ENCODE data around the gene RCC1. TPM values are rescaled to one million over a fixed set of nuclear protein-coding genes. Genes with fewer than 3 reads are reported as not detected.

The RCC1 gene
- total RNA-seq, 1 donor from 2014 or later: 34.8 TPM

DNA sequence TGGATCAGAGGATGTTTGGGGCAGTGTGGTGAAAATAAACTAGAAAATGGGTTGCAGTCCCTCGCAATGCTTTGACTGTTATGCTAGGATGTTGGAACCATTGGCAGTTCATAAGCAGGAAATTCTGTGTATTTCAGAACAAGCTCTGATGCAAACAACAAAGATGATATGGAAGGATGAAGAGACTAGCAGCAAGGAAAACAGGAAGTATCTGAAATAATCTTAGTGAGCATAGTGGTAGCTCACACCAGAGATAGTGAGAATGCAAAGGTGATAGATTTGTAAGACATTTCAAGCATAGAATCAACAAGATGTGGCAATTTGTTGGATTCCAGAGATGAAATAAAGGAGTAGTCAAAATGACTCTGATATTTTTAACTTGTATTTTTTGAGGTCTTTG, 11.1 kb upstream of the RCC1 start:
- H3K9me3 ChIP-seq (ENCODE audit: low read depth): no peaks in the 10 kb centered on the region
- H4K20me1 ChIP-seq (ENCODE audit: low read depth): no peaks in the 10 kb centered on the region
- H3K79me2 ChIP-seq (ENCODE audit: low read depth): no peaks in the 10 kb centered on the region
- Mint-ChIP-seq H3K9me3 (no peaks in the 10 kb centered on the region), H3K4me3 (no peak overlapping the region), H3K27ac (no peak overlapping the region), H3K4me1 (no peaks in the 10 kb centered on the region), H3K36me3 (peaks cover 25% of the 10 kb centered on the region), H3K27me3 (ENCODE audit: insufficient read depth, low read depth) (no peaks in the 10 kb centered on the region)
- H3K36me3 ChIP-seq: peaks cover 8% of the 10 kb centered on the region
- no peak overlapping the region for H3K9ac ChIP-seq
- no peaks in the 10 kb centered on the region for H3K27me3 ChIP-seq
- H3F3A ChIP-seq (ENCODE audit: low read depth): peaks cover 1% of the 10 kb centered on the region
- H2AFZ ChIP-seq (replicated peaks): no peak overlapping the region
- no peaks in the 10 kb centered on the region for H3K4me1 ChIP-seq
- TF ChIP-seq EZH2phosphoT487 (IDR thresholded peaks at IDR 0.05): no peak
- TF ChIP-seq EZH2 (IDR thresholded peaks at IDR 0.05): no peak
- TF ChIP-seq, protein P1, sequence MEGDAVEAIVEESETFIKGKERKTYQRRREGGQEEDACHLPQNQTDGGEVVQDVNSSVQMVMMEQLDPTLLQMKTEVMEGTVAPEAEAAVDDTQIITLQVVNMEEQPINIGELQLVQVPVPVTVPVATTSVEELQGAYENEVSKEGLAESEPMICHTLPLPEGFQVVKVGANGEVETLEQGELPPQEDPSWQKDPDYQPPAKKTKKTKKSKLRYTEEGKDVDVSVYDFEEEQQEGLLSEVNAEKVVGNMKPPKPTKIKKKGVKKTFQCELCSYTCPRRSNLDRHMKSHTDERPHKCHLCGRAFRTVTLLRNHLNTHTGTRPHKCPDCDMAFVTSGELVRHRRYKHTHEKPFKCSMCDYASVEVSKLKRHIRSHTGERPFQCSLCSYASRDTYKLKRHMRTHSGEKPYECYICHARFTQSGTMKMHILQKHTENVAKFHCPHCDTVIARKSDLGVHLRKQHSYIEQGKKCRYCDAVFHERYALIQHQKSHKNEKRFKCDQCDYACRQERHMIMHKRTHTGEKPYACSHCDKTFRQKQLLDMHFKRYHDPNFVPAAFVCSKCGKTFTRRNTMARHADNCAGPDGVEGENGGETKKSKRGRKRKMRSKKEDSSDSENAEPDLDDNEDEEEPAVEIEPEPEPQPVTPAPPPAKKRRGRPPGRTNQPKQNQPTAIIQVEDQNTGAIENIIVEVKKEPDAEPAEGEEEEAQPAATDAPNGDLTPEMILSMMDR (IDR thresholded peaks at IDR 0.05): no peak
- DNase-seq (ENCODE audit: low spot score): no peak
- no peak overlapping the region for H3K27ac ChIP-seq
- H3K4me3 ChIP-seq: no peak overlapping the region
- no peak overlapping the region for H3K4me2 ChIP-seq

DNA sequence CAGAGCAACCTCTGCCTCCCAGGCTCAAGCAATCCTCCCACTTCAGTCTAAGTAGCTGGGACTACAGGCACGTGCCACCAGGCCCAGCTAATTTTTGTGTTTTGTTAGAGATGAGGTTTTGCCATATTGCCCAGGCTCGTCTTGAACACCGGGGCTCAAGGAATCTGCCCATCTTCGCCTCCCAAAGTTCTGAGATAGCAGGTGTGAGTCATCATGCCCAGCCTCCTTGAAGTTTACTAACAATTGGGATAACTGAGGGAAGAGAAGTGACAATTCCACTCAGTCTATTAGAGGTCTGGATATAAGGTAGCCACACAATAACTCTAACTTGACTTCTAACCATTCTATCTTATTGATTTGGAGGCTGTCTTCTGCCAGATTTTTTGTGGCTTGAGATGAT, 6.3 kb upstream of the RCC1 start:
- Mint-ChIP-seq H3K4me1 (no peaks in the 10 kb centered on the region), H3K9me3 (no peaks in the 10 kb centered on the region), H3K36me3 (peaks cover 11% of the 10 kb centered on the region), H3K27ac (no peak overlapping the region), H3K27me3 (ENCODE audit: insufficient read depth, low read depth) (no peaks in the 10 kb centered on the region), H3K4me3 (no peak overlapping the region)
- TF ChIP-seq, protein P1 (IDR thresholded peaks at IDR 0.05): no peak
- TF ChIP-seq EZH2 (IDR thresholded peaks at IDR 0.05) (no peak), EZH2phosphoT487 (IDR thresholded peaks at IDR 0.05) (no peak)
- H3K27me3 ChIP-seq: no peaks in the 10 kb centered on the region
- no peak for DNase-seq (ENCODE audit: low spot score)
- no peaks in the 10 kb centered on the region for H4K20me1 ChIP-seq (ENCODE audit: low read depth)
- H3K79me2 ChIP-seq (ENCODE audit: low read depth): no peaks in the 10 kb centered on the region
- no peak overlapping the region for H2AFZ ChIP-seq (replicated peaks)
- H3K9ac ChIP-seq: no peak overlapping the region
- H3K4me3 ChIP-seq: no peak overlapping the region
- no peak overlapping the region for H3K4me2 ChIP-seq
- no peak overlapping the region for H3K27ac ChIP-seq
- H3F3A ChIP-seq (ENCODE audit: low read depth): peaks cover 14% of the 10 kb centered on the region
- no peaks in the 10 kb centered on the region for H3K36me3 ChIP-seq
- no peaks in the 10 kb centered on the region for H3K9me3 ChIP-seq (ENCODE audit: low read depth)
- no peaks in the 10 kb centered on the region for H3K4me1 ChIP-seq

DNA sequence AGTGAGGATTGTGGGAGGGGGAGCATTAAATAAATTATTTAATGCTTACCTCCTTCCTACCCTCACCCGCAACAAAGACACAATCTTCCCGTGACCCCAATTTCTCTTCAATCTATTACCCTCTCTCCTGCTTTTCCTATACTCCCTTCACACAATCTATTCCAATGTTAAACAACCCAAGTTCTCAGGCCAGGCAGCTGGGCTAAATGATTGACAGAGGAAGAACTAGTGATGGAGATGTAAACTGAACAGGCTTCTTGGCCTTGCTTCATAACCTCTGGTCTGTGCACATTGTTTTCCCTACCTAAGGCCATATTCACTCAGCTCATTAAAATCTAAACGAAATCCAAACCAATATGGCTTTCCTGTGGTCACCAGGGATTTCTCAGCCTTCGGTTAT, 3.9 kb upstream of the RCC1 start:
- no peak overlapping the region for H3K4me3 Mint-ChIP-seq
- H3K79me2 ChIP-seq (ENCODE audit: low read depth): peaks cover 19% of the 10 kb centered on the region
- no peak overlapping the region for H3K4me3 ChIP-seq
- no peaks in the 10 kb centered on the region for H3K27me3 Mint-ChIP-seq (ENCODE audit: insufficient read depth, low read depth)
- peaks cover 8% of the 10 kb centered on the region for H4K20me1 ChIP-seq (ENCODE audit: low read depth)
- H3K36me3 ChIP-seq: no peaks in the 10 kb centered on the region
- H3K4me1 ChIP-seq: no peaks in the 10 kb centered on the region
- H3K36me3 Mint-ChIP-seq: peaks cover 7% of the 10 kb centered on the region
- no peak for DNase-seq (ENCODE audit: low spot score)
- H3K4me2 ChIP-seq: no peak overlapping the region
- no peak overlapping the region for H2AFZ ChIP-seq (replicated peaks)
- H3F3A ChIP-seq (ENCODE audit: low read depth): peaks cover 20% of the 10 kb centered on the region
- no peaks in the 10 kb centered on the region for H3K27me3 ChIP-seq
- H3K4me1 Mint-ChIP-seq: peaks cover 8% of the 10 kb centered on the region
- no peak overlapping the region for H3K27ac Mint-ChIP-seq
- no peaks in the 10 kb centered on the region for H3K9me3 Mint-ChIP-seq
- TF ChIP-seq EZH2 (IDR thresholded peaks at IDR 0.05) (no peak), EZH2phosphoT487 (IDR thresholded peaks at IDR 0.05) (no peak)
- TF ChIP-seq, protein P1 (IDR thresholded peaks at IDR 0.05): no peak
- no peak overlapping the region for H3K9ac ChIP-seq
- H3K27ac ChIP-seq: peak overlapping the region; percentile 61
- no peaks in the 10 kb centered on the region for H3K9me3 ChIP-seq (ENCODE audit: low read depth)
